ENCODE measurements around the gene CFAP97D1.

CFAP97D1 gene

DNA sequence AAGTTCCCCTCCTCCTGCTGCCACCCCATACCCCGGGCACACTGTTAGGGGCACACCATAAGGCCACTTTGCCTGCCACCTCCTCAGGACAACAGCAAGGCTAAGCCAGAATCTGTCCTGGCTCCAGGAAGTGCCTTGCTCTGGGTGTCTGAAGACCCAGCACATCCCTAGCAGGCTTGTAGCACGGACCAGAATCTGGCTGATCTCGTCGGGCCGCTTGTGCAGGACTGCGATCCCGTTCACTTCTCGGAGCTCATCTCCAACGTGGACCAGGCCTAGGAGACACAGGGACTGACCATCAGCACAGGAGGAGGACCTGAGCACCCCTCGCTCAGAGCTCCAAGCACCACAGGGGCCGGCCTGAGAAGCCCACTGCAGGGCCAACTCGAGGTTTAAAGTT, 45.3 kb downstream of the CFAP97D1 start:
- TF ChIP-seq, protein P1, sequence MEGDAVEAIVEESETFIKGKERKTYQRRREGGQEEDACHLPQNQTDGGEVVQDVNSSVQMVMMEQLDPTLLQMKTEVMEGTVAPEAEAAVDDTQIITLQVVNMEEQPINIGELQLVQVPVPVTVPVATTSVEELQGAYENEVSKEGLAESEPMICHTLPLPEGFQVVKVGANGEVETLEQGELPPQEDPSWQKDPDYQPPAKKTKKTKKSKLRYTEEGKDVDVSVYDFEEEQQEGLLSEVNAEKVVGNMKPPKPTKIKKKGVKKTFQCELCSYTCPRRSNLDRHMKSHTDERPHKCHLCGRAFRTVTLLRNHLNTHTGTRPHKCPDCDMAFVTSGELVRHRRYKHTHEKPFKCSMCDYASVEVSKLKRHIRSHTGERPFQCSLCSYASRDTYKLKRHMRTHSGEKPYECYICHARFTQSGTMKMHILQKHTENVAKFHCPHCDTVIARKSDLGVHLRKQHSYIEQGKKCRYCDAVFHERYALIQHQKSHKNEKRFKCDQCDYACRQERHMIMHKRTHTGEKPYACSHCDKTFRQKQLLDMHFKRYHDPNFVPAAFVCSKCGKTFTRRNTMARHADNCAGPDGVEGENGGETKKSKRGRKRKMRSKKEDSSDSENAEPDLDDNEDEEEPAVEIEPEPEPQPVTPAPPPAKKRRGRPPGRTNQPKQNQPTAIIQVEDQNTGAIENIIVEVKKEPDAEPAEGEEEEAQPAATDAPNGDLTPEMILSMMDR (IDR thresholded peaks at IDR 0.05; ENCODE audit: low read depth, low read length) = no peak
- no peaks in the 10 kb centered on the region for H3K9me3 ChIP-seq (ENCODE audit: severe bottlenecking)
- no peak overlapping the region for H3K4me3 ChIP-seq (ENCODE audit: low read depth, low read length)
- H3K27me3 ChIP-seq (ENCODE audit: insufficient read depth, low read depth, severe bottlenecking) = no peaks in the 10 kb centered on the region
- H3K27ac ChIP-seq = no peak overlapping the region
- no peak for DNase-seq
- peaks cover 78% of the 10 kb centered on the region for H3K36me3 ChIP-seq

DNA sequence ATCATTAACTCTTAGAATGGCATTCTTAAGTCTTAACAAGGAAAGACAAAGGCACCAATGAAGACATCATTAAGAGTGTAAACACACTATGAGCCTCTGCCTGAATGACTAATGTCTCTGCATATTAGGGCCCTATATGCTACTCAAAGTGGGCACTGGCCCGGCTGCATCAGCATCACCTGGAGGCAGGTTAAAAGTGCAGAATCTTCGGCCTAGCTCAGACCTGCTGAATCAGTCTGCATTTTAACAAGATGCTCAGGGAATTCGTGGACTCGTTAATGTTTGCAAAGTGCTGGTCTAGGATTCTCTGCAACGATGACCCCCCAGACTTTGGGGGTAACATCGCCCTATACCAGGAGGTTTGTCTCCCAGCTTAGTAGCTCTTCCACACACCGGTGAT, 46.0 kb downstream of the CFAP97D1 start:
- Histone ChIP-seq H3K27ac (no peak overlapping the region), H3K27me3 (ENCODE audit: insufficient read depth, low read depth, severe bottlenecking) (no peaks in the 10 kb centered on the region), H3K9me3 (ENCODE audit: severe bottlenecking) (no peaks in the 10 kb centered on the region), H3K4me3 (ENCODE audit: low read depth, low read length) (no peak overlapping the region), H3K36me3 (peaks cover 78% of the 10 kb centered on the region)
- TF ChIP-seq, protein P1 (IDR thresholded peaks at IDR 0.05; ENCODE audit: low read depth, low read length) = no peak
- no peak for DNase-seq

DNA sequence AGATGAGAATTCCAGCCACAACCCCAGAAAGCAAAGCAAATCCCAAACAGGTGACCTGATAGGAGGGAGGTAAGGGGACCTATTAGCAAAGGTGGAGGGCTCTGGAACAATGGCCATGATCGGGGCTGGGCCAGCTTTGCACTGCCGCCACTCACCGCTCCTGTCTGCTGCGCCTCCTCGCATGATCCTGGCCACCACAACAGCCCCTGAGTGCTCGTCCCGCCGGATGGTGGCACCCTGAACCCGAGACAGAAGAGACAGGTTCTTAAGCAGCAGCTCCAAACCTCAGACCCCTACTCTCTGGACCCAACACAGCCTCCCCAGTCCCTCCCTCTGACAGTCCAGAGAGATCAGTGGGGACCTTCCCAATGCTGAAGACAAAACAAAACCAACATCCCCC, 47.4 kb downstream of the CFAP97D1 start:
- H3K27me3 ChIP-seq (ENCODE audit: insufficient read depth, low read depth, severe bottlenecking) = no peaks in the 10 kb centered on the region
- DNase-seq = no peak
- TF ChIP-seq, protein P1 (IDR thresholded peaks at IDR 0.05; ENCODE audit: low read depth, low read length) = no peak
- no peak overlapping the region for H3K27ac ChIP-seq
- no peak overlapping the region for H3K4me3 ChIP-seq (ENCODE audit: low read depth, low read length)
- H3K9me3 ChIP-seq (ENCODE audit: severe bottlenecking) = no peaks in the 10 kb centered on the region
- peaks cover 79% of the 10 kb centered on the region for H3K36me3 ChIP-seq

DNA sequence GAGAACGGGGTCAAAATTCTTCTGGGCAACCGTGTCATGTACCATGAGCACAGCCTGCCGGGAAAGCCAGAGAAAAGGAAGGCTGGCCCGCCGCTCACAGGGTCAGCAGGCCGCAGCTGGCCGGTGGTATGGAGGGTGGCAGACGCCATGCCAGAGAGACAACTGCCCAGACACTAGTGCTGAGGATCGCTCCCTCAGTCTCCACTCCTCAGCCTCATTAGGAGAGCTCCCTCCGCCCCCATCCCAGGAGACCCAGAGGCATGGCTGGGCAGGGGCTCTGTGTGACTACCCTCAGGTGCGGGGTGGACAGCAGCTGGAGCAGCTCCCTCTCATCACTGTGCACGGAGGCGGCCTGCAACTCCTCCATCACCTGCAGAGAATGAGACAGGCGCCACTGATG, 49.5 kb downstream of the CFAP97D1 start:
- Histone ChIP-seq H3K36me3 (peaks cover 63% of the 10 kb centered on the region), H3K27me3 (ENCODE audit: insufficient read depth, low read depth, severe bottlenecking) (no peaks in the 10 kb centered on the region), H3K27ac (no peak overlapping the region), H3K4me3 (ENCODE audit: low read depth, low read length) (no peak overlapping the region), H3K9me3 (ENCODE audit: severe bottlenecking) (peaks cover 9% of the 10 kb centered on the region)
- TF ChIP-seq, protein P1 (IDR thresholded peaks at IDR 0.05; ENCODE audit: low read depth, low read length) = no peak
- no peak for DNase-seq

DNA sequence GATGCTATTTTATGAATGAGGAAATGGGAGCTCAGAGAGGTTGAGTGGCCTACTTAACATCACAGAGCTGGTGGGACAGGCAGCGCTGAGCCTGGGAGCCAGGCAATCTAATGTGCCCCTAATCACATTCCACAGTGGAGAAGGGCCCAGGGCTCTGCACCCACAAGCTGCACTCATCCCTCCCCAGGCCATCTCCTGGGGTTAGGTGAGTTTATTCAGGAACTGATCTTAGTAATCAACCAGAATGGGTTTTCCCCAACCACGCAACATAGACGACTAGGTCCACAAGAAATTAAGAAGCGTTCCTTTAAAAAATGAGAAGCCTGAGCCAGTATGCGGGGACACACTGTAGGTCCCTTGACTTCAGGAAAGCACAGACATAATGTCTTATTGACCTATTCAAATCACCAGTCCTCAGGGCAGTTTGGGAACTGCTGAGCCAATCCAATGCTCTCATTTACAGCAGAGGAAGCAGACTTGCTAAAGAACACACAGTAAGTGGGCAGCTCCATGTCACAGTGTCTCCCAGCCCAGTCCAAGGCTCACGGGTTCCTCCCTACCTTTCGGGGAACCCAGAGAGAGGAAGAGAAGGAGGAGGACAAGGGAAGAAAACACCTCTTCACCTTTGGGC, 50.4 kb downstream of the CFAP97D1 start:
- Histone ChIP-seq H3K27me3 (ENCODE audit: insufficient read depth, low read depth, severe bottlenecking) (no peaks in the 10 kb centered on the region), H3K9me3 (ENCODE audit: severe bottlenecking) (peaks cover 9% of the 10 kb centered on the region), H3K36me3 (peaks cover 57% of the 10 kb centered on the region), H3K4me3 (ENCODE audit: low read depth, low read length) (no peak overlapping the region), H3K27ac (no peak overlapping the region)
- TF ChIP-seq, protein P1 (IDR thresholded peaks at IDR 0.05; ENCODE audit: low read depth, low read length) = no peak
- no peak for DNase-seq

DNA sequence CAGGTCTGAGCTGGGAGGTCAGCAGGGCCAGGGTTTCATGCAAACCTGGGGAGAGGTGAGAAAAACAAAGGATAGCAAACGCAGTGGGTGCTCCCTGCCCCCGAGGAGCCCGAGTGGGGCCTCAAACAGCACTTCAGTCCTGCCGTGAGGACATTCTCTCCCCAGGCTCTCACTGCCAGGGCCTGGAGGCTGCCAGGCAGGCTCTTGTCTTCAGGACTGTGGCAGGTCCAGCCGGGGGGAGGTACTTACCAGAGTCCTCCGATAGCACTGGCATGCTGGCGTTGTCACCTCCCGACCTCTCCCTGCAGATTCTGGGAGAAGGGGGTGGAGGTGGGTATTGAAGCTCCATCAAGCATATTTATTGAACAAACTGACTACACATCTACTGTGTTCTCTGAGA, 51.4 kb downstream of the CFAP97D1 start:
- H3K27ac ChIP-seq = no peak overlapping the region
- no peak overlapping the region for H3K4me3 ChIP-seq (ENCODE audit: low read depth, low read length)
- DNase-seq = no peak
- H3K9me3 ChIP-seq (ENCODE audit: severe bottlenecking) = peaks cover 9% of the 10 kb centered on the region
- TF ChIP-seq, protein P1 (IDR thresholded peaks at IDR 0.05; ENCODE audit: low read depth, low read length) = no peak
- H3K36me3 ChIP-seq = peaks cover 48% of the 10 kb centered on the region
- no peaks in the 10 kb centered on the region for H3K27me3 ChIP-seq (ENCODE audit: insufficient read depth, low read depth, severe bottlenecking)
